ENCODE data around the gene SENP6. TPM values are rescaled to one million over a fixed set of nuclear protein-coding genes. Genes with fewer than 3 reads are reported as not detected.

SENP6 gene
- polyA plus RNA-seq, 3 donors, result 22.3 to 43.9 (median 31.9) TPM

GRCh38 chr6:75620381-75621304 lies 19.0 kb downstream of the SENP6 start:
- H3K9ac ChIP-seq (ENCODE audit: insufficient read depth, low read length, poor library complexity, severe bottlenecking), result no peak overlapping the region
- no peak overlapping the region for H2AFZ ChIP-seq (ENCODE audit: insufficient read depth, low read depth, low read length, poor library complexity, severe bottlenecking)
- peaks cover 0 to 2% (median 0%) of the 10 kb centered on the region in 3 donors for H3K27me3 Mint-ChIP-seq (ENCODE audit: low read depth in 3 of 3)
- peaks cover 13 to 25% of the 10 kb centered on the region in 2 donors for H3K4me1 ChIP-seq (ENCODE audit: control insufficient read depth in 1 of 2, insufficient read depth in 2 of 2, low read length in 2 of 2)
- H3K27ac Mint-ChIP-seq, result peak overlapping the region in 3 of 7 donors; percentile 13 to 61 (median 29)
- H3K4me2 ChIP-seq (replicated peaks; ENCODE audit: extremely low read depth, low read length, poor library complexity, severe bottlenecking), result no peak overlapping the region
- peaks cover 20 to 23% of the 10 kb centered on the region in 2 donors for H3K36me3 Mint-ChIP-seq
- intact Hi-C loops (cut with micrococcal nuclease), result no loop called here
- peak overlapping the region in 1 of 2 donors; percentile 47 for H3K27ac ChIP-seq (ENCODE audit: low read depth in 1 of 2, low read length in 2 of 2)
- peaks cover 93% of the 10 kb centered on the region for H3K79me2 ChIP-seq (ENCODE audit: insufficient read depth, low read length)
- no peaks in the 10 kb centered on the region for H3K9me3 ChIP-seq (replicated peaks in 1 of 2; ENCODE audit: control insufficient read depth in 1 of 2, insufficient read depth in 1 of 2, low read length in 2 of 2)
- H3K36me3 ChIP-seq (replicated peaks in 1 of 2; ENCODE audit: control insufficient read depth in 1 of 2, insufficient read depth in 2 of 2, low read length in 2 of 2), result peaks cover 12 to 38% of the 10 kb centered on the region in 2 donors
- H3K4me3 ChIP-seq (replicated peaks in 1 of 3; ENCODE audit: low read depth in 2 of 3, low read length in 3 of 3), result no peak overlapping the region
- no peak for DNase-seq
- H3K4me3 Mint-ChIP-seq, result no peak overlapping the region
- H3K4me1 Mint-ChIP-seq, result peaks cover 53% of the 10 kb centered on the region
- 88% methylated on average over 1 of the region's 7 CpGs for WGBS (ENCODE audit: insufficient coverage)
- no peaks in the 10 kb centered on the region for H3K9me3 Mint-ChIP-seq
- peaks cover 91% of the 10 kb centered on the region for H4K20me1 ChIP-seq (ENCODE audit: insufficient read depth, low read length)
- no peak for TF ChIP-seq CTCF (IDR thresholded peaks at IDR 0.05)
- H3K27me3 ChIP-seq (ENCODE audit: control insufficient read depth in 2 of 2, insufficient read depth in 2 of 2, low read length in 2 of 2), result no peaks in the 10 kb centered on the region

- H3K4me3 ChIP-seq (replicated peaks in 1 of 3; ENCODE audit: low read depth in 2 of 3, low read length in 3 of 3), result no peak overlapping the region
- H3K36me3 ChIP-seq (replicated peaks in 1 of 2; ENCODE audit: control insufficient read depth in 1 of 2, insufficient read depth in 2 of 2, low read length in 2 of 2), result peaks cover 12 to 45% of the 10 kb centered on the region in 2 donors
- DNase-seq, result no peak
- H3K9ac ChIP-seq (ENCODE audit: insufficient read depth, low read length, poor library complexity, severe bottlenecking), result no peak overlapping the region
- H3K4me1 Mint-ChIP-seq, result peaks cover 46% of the 10 kb centered on the region
- intact Hi-C loops (cut with micrococcal nuclease), result no loop called here
- no peaks in the 10 kb centered on the region for H3K27me3 ChIP-seq (ENCODE audit: control insufficient read depth in 2 of 2, insufficient read depth in 2 of 2, low read length in 2 of 2)
- H3K27ac Mint-ChIP-seq, result no peak overlapping the region
- H3K27me3 Mint-ChIP-seq (ENCODE audit: low read depth in 3 of 3), result peaks cover 0 to under 1% (median 0%) of the 10 kb centered on the region in 3 donors
- H3K27ac ChIP-seq (ENCODE audit: low read depth in 1 of 2, low read length in 2 of 2), result no peak overlapping the region
- H2AFZ ChIP-seq (ENCODE audit: insufficient read depth, low read depth, low read length, poor library complexity, severe bottlenecking), result no peak overlapping the region
- no peaks in the 10 kb centered on the region for H3K9me3 Mint-ChIP-seq
- peaks cover 9 to 18% of the 10 kb centered on the region in 2 donors for H3K4me1 ChIP-seq (ENCODE audit: control insufficient read depth in 1 of 2, insufficient read depth in 2 of 2, low read length in 2 of 2)
- H3K4me3 Mint-ChIP-seq, result no peak overlapping the region
- peaks cover 20 to 28% of the 10 kb centered on the region in 2 donors for H3K36me3 Mint-ChIP-seq
- H3K9me3 ChIP-seq (replicated peaks in 1 of 2; ENCODE audit: control insufficient read depth in 1 of 2, insufficient read depth in 1 of 2, low read length in 2 of 2), result no peaks in the 10 kb centered on the region
- peaks cover 89% of the 10 kb centered on the region for H3K79me2 ChIP-seq (ENCODE audit: insufficient read depth, low read length)
- no peak overlapping the region for H3K4me2 ChIP-seq (replicated peaks; ENCODE audit: extremely low read depth, low read length, poor library complexity, severe bottlenecking)
- H4K20me1 ChIP-seq (ENCODE audit: insufficient read depth, low read length), result peaks cover 91% of the 10 kb centered on the region
- TF ChIP-seq CTCF (IDR thresholded peaks at IDR 0.05), result no peak
These were observed 20.2 kb downstream of the SENP6 start for GRCh38 chr6:75621846-75622245.

All from CD14-positive monocyte (primary cell).